GM13977 (cell line): ENCODE data around the gene CDC42BPB.

Experiments
- DNase-seq: peaks from one replicate; pipeline ENCODE4 v3.0.0; 2012; ENCODE audit warnings: low spot score
- in situ Hi-C: fragments of 300-500 bp; cut with MboI; formaldehyde crosslinking; loops from one replicate; pipeline ENCODE4 v1.12.0; 2022; ENCODE audit warnings: low sequenced_read_pairs, low pct_unique_long_range_greater_than_20kb, mixed read lengths, inconsistent platforms; ENCODE audit not compliant: unreplicated experiment
- TF ChIP-seq, protein P1 (sequence below): IDR thresholded peaks from 2 replicates; pipeline ENCODE4 v1.5.1; 2012; ENCODE audit warnings: mild to moderate bottlenecking, control low read depth; ENCODE audit not compliant: insufficient read depth; ENCODE audit errors: extremely low read depth, missing control alignments

CDC42BPB gene, protein sequence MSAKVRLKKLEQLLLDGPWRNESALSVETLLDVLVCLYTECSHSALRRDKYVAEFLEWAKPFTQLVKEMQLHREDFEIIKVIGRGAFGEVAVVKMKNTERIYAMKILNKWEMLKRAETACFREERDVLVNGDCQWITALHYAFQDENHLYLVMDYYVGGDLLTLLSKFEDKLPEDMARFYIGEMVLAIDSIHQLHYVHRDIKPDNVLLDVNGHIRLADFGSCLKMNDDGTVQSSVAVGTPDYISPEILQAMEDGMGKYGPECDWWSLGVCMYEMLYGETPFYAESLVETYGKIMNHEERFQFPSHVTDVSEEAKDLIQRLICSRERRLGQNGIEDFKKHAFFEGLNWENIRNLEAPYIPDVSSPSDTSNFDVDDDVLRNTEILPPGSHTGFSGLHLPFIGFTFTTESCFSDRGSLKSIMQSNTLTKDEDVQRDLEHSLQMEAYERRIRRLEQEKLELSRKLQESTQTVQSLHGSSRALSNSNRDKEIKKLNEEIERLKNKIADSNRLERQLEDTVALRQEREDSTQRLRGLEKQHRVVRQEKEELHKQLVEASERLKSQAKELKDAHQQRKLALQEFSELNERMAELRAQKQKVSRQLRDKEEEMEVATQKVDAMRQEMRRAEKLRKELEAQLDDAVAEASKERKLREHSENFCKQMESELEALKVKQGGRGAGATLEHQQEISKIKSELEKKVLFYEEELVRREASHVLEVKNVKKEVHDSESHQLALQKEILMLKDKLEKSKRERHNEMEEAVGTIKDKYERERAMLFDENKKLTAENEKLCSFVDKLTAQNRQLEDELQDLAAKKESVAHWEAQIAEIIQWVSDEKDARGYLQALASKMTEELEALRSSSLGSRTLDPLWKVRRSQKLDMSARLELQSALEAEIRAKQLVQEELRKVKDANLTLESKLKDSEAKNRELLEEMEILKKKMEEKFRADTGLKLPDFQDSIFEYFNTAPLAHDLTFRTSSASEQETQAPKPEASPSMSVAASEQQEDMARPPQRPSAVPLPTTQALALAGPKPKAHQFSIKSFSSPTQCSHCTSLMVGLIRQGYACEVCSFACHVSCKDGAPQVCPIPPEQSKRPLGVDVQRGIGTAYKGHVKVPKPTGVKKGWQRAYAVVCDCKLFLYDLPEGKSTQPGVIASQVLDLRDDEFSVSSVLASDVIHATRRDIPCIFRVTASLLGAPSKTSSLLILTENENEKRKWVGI (N-terminal part only)

DNA sequence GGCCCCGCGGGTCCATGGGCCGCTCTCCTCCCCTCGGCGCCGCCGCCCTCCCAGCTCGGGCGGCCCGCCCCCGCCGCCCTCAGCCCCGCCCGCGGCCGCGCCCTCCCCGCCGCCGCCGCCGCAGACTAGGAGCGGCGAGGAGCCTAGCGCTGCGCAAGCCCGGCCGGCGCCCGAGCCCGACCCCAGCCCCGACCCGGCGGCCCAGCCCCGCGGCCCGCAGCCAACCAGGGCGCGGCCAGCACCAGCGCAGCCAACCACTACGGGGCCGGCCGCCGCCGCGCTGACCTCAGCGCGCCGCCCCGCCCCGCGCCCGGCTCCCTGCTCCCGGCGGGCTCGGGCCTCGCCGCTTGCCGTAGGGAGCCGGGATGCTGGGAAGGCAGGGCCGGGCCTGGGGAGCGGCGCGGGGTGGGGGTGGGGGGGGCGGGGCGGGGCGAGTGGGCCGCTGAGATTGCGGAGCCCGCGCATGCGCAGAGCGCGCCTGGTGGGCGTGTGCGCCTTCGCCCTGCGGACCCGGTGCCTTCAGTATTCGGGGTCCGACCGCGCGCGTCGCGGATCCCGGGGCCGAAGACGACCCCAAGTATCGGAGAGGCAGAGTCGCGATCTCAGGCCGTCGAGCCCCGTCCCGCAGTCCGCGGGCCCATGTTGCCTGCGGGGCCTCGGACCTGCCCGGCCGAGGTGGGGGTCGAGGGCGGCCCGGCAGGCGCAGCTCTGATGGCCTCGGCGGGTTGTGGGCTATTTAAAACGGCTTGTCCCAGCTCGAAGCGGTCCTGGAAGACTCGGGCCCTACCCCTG lies at the start of gene CDC42BPB:
Gene CDC42BPB, minus strand, starts transcription at position 178 of the 792 bp plus-strand sequence. CDS start 376 bp downstream, outside the sequence.
- peak; percentile 95 for DNase-seq
- in situ Hi-C loops, result no loop called here
- TF ChIP-seq, protein P1, sequence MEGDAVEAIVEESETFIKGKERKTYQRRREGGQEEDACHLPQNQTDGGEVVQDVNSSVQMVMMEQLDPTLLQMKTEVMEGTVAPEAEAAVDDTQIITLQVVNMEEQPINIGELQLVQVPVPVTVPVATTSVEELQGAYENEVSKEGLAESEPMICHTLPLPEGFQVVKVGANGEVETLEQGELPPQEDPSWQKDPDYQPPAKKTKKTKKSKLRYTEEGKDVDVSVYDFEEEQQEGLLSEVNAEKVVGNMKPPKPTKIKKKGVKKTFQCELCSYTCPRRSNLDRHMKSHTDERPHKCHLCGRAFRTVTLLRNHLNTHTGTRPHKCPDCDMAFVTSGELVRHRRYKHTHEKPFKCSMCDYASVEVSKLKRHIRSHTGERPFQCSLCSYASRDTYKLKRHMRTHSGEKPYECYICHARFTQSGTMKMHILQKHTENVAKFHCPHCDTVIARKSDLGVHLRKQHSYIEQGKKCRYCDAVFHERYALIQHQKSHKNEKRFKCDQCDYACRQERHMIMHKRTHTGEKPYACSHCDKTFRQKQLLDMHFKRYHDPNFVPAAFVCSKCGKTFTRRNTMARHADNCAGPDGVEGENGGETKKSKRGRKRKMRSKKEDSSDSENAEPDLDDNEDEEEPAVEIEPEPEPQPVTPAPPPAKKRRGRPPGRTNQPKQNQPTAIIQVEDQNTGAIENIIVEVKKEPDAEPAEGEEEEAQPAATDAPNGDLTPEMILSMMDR, result no peak

DNA sequence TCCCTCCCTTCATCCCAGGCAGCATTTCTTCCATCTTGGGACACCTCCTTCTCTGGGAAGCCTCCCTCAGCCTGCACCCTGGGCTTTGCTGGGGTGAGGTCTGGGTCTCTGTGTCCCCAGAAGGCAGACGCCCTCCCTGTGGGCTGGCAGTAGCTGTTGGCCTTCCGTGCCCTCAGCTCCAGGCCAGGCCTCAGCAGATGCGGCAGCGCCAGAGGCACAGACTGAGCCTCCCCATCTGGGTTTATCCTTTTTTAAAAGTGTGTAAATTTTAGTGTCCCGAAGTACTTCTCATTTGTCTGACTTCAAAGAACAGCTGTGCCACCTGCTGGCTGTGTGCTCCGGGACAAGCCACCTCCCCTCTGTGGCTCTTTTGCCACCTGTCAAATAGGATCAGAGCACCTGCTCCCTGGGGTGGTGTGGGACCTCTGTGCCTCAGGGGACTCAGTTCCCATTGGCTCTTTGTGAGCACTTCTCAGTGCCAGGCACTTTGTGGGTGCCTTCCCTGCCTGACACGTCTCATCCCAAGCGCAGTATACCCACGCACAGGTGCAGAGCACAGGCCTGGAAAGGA lies 48.3 kb upstream of the CDC42BPB start:
- in situ Hi-C loops, result no loop called here
- TF ChIP-seq, protein P1, result peak; percentile 40
- peak; percentile 77 for DNase-seq

DNA sequence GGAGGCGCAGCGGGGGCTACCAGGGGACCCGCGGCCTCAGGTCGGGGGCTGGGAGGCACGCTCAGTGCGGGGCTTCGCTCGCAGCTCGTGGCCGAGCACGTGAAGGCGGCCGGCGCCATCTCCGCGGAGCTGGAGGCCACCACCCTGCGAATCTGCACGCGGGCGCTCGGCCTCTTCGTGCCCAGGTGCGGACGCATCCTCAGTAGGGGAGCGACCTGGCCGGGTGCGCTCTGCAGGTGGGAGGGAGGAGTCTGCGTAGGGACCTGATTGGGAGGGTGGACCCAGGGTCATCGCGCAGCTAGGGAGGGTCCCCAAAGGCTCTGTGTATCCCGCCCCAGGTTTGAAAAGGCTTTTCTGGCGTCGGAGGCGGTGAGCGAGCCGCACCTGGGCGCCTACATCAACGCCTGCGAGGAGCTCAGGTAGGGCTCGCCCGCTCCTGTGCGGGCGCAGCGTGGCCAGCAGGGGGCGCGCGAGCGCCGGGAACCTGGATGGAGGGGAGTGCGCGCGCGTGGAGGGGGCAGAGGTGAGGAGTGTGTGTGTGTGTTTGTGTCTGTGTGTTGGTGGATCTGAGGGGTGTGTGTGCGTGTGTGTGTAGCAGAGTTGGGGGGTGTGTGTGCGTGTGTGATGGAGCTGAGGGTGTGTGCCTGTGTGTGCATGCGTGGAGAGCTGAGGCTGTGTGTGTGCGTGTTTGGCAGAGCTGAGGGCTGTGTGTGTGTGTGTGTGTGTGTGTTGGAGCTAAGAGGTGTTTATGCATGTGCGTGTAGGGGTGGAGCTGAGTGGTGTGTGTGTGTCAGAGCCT lies 47.5 kb upstream of the CDC42BPB start:
- TF ChIP-seq, protein P1, result peak; percentile 99
- DNase-seq, result peak; percentile 94
- in situ Hi-C loops, result no loop called here

DNA sequence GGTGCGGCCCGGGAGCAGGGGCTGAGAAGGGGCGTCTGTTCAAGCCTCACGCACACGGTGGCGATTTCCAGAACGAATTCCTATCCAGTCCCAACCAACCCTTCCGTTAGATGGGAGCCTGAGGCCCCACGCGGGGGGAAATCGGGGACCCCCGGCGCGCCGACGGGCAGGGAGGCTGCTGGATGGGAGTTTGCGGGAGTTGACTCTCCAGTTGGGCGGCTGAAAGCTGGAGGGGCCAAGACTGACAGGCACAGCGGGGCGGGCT lies 47.0 kb upstream of the CDC42BPB start:
- TF ChIP-seq, protein P1, result no peak
- DNase-seq, result no peak
- in situ Hi-C loops, result no loop called here

DNA sequence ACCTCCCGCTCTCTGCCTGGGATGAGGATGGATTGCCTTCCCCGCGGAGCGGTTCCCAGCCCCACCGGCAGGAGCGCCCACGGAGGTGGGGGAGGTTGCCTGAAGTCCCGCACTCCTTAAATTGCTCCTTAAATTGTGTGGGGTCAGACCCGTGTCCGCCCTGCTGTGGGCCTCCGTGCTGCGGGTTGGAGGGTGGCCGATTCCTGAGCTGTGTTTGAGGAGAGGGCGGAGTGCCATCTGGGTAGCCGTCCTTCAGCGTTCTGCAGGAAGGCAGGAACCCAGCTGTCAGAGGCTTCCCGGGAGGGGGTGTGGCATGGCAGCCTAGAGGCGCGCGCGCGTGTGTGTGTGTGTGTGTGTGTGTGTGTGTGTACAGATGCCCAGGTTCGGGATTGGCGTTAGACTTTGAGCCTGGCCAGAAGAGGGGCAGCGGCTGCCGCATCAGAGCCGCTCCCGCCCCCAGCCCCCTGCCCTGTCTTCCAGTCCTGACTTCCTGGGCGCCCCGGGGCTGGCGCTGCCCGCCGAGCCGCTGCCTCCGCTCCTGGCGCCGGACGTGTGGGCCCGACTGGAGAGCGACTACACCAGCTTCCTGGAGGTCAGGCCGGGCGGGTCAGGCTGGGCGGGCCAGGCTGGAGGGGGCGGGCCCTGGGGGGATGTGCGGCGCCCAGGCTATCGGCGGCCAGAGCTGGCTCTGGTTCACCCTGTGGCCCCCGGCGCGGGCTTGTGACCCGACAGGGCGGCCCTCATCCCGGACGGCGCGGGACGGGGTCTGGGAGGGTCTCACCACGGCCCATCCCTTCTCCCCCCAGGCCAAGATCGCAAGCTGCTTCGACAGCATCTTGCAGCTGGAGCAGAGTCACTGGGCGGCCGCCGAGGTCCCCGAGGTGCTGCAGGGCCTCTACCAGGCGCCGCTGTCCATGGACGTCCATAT lies 46.4 kb upstream of the CDC42BPB start:
- in situ Hi-C loops, result no loop called here
- TF ChIP-seq, protein P1, result no peak

More for the DNA sequence above, 46.4 kb upstream of the CDC42BPB start:
- no peak for DNase-seq
